CD4-positive, alpha-beta T cell treated with Interleukin-17A for 1 hour (primary cell): ENCODE measurements around the gene FOSL2.

Experiments used
- DNase-seq: peaks from one replicate; pipeline ENCODE4 v3.0.0-alpha.2; 2020

FOSL2 gene

GRCh38 chr2:28392297-28393113 lies at the start of gene FOSL2:
TSS of gene FOSL2 (plus strand) at chr2:28392858. CDS start at chr2:28393721, 863 bp downstream.
- DNase-seq = peak; percentile 98

- no peak for DNase-seq
Measured at GRCh38 chr2:28343184-28343942, 49.3 kb upstream of the FOSL2 start.

GRCh38 chr2:28343971-28344715 lies 48.5 kb upstream of the FOSL2 start:
- no peak for DNase-seq

GRCh38 chr2:28344756-28345373 lies 47.8 kb upstream of the FOSL2 start:
- DNase-seq = no peak

- no peak for DNase-seq
Measured at GRCh38 chr2:28345619-28346018, 47.0 kb upstream of the FOSL2 start.

- no peak for DNase-seq
Measured at GRCh38 chr2:28346587-28346986, 46.1 kb upstream of the FOSL2 start.

- DNase-seq = no peak
Measured at GRCh38 chr2:28347193-28347592, 45.5 kb upstream of the FOSL2 start.

GRCh38 chr2:28347596-28347995 lies 45.1 kb upstream of the FOSL2 start:
- no peak for DNase-seq

- peak; percentile 82 for DNase-seq
Measured at GRCh38 chr2:28348149-28348567, 44.5 kb upstream of the FOSL2 start.

GRCh38 chr2:28348921-28349320 lies 43.7 kb upstream of the FOSL2 start:
- DNase-seq = no peak

GRCh38 chr2:28349546-28350165 lies 43.0 kb upstream of the FOSL2 start:
- DNase-seq = no peak

- DNase-seq = no peak
Measured at GRCh38 chr2:28350196-28350595, 42.5 kb upstream of the FOSL2 start.

- no peak for DNase-seq
Measured at GRCh38 chr2:28350791-28351285, 41.8 kb upstream of the FOSL2 start.

GRCh38 chr2:28351621-28352020 lies 41.0 kb upstream of the FOSL2 start:
- no peak for DNase-seq

- no peak for DNase-seq
Measured at GRCh38 chr2:28352104-28352503, 40.6 kb upstream of the FOSL2 start.

GRCh38 chr2:28352610-28353195 lies 40.0 kb upstream of the FOSL2 start:
- DNase-seq = no peak

GRCh38 chr2:28354920-28355520 lies 37.6 kb upstream of the FOSL2 start:
- no peak for DNase-seq

- no peak for DNase-seq
Measured at GRCh38 chr2:28355521-28356094, 37.0 kb upstream of the FOSL2 start.

- peak; percentile 48 for DNase-seq
Measured at GRCh38 chr2:28356095-28356911, 36.4 kb upstream of the FOSL2 start.

GRCh38 chr2:28357055-28357454 lies 35.6 kb upstream of the FOSL2 start:
- no peak for DNase-seq
